Esophagus squamous epithelium (tissue), 5 donors: ENCODE measurements around the gene FNDC3A. TPM values are rescaled to one million over a fixed set of nuclear protein-coding genes. Genes with fewer than 3 reads are reported as not detected.
A peak's percentile ranks its signal among the peaks of the same experiment; 100 is the strongest.

Source experiments
- DNase-seq: peaks from one replicate; lab custom pipeline; 2025; lab: John Stamatoyannopoulos, UW
- H3K27ac ChIP-seq, 4 donors: fragments of 200-600 bp; sonication (generic); one replicate each; pipeline ENCODE4 v1.5.1; 2016 to 2019; ENCODE audit warnings: mild to moderate bottlenecking in 1 of 4
- H3K27me3 ChIP-seq, 4 donors: fragments of 200-600 bp; sonication (generic); 1 replicate in 3 of 4; 2 replicates in 1 of 4; pipeline versions ENCODE4 v1.5.1 to v1.6.0; 2017 to 2021; ENCODE audit warnings: antibody characterized with exemption in 1 of 4
- H3K36me3 ChIP-seq, 3 donors: fragments of 200-600 bp; sonication (generic); one replicate each; pipeline ENCODE4 v1.5.1; 2016 to 2019
- H3K4me1 ChIP-seq, 3 donors: fragments of 200-600 bp; sonication (generic); one replicate each; pipeline ENCODE4 v1.5.1; 2017 to 2019
- H3K4me3 ChIP-seq, 4 donors: fragments of 200-600 bp; sonication (generic); 1 replicate in 3 of 4; 2 replicates in 1 of 4; pipeline ENCODE4 v1.5.1; 2016 to 2019; ENCODE audit warnings: mild to moderate bottlenecking in 2 of 4, moderate library complexity in 1 of 4
- H3K9me3 ChIP-seq, 3 donors: fragments of 200-600 bp; sonication (generic); one replicate each; pipeline ENCODE4 v1.5.1; 2016 to 2019
- CTCF ChIP-seq, 6 experiments: fragments of 450-650 bp in 4 of 6; fragments of 200-600 bp in 2 of 6; sonication (generic) in 2 of 6; IDR thresholded peaks; one replicate each; pipeline ENCODE4 v1.5.1; 2016 to 2019; ENCODE audit warnings: antibody characterized with exemption in 6 of 6, mild to moderate bottlenecking in 4 of 6, moderate library complexity in 4 of 6
- POLR2A ChIP-seq, 4 donors: fragments of 450-650 bp; IDR thresholded peaks; one replicate each; pipeline ENCODE4 v1.6.1; 2017; ENCODE audit warnings: antibody characterized with exemption in 4 of 4, mild to moderate bottlenecking in 4 of 4, moderate library complexity in 3 of 4
- WGBS, 2 donors: methylation state at CpG; one replicate each; pipeline ENCODE4 v1.1.5; 2018; 5-methylcytosine and 5-hydroxymethylcytosine counted together
- intact Hi-C: fragments of 100-400 bp; cut with DNase I; formaldehyde crosslinking; loops from one replicate; pipeline ENCODE4 v1.15.0; 2022
- total RNA-seq, 4 donors: library from RNA; depleted of rRNA; stranded (reverse); fragments of >200 nt; gene quantifications; one replicate each; pipeline ENCODE4 v1.1.0, GENCODE V29; 2016
- donor health status: DM: yes; HTN: yes; CAD: no.

Gene FNDC3A
- total RNA-seq, 4 donors from 2014 or later, result 10.0 to 29.8 (median 19.5) TPM

DNA sequence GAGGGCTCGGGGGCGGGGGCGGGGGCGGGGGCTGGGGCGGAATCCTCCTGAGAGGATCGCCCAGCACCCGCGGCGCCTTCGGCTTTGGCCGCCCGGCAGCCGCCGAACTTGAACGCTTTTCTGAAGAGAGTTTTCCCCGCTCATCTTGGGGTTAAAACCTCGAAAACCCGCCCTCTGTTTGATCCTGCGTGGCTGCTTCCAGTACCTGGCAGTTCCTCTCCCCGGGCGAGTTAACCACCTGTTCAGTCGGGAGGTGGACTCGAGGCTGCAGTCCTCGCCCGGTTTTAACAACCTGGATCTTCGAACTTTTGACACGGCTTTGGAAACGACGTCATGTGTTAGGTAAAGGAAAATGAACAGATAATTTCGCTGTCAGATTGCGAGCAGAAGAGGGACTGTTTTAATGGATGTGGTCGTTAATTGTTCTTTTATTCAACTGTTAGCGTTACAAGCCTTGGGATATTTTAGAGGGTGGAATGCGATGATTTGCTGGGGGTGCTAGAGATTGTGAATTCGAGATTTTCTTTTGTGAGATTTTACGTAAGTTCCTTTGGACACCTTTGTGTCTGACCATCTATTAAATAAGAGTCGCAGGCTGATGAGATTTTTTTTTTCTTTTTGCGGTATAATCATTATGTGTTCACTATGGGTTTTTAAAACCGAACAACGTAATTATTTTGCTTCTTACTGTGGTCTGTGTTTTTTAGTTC, 1.0 kb downstream of the FNDC3A start:
- H3K4me3 ChIP-seq, result peak overlapping the region; percentile 62 to 92 (median 76)
- no peaks in the 10 kb centered on the region for H3K27me3 ChIP-seq
- H3K27ac ChIP-seq, result peak overlapping the region; percentile 91 to 99 (median 97)
- H3K4me1 ChIP-seq, result peaks cover 0 to 50% (median 20%) of the 10 kb centered on the region in 3 donors
- intact Hi-C loops, result no loop called here
- H3K36me3 ChIP-seq, result no peaks in the 10 kb centered on the region
- 1% methylated on average over 13 to 29 of the region's 40 CpGs for WGBS, 2 donors
- peaks cover 0 to 7% (median 0%) of the 10 kb centered on the region in 3 donors for H3K9me3 ChIP-seq
- DNase-seq, result peak; percentile 33
- TF ChIP-seq CTCF (IDR thresholded peaks at IDR 0.05) (no peak), POLR2A (IDR thresholded peaks at IDR 0.05) (no peak)

- no peak for DNase-seq
- peak overlapping the region in 2 of 4 donors; percentile 99 for H3K27ac ChIP-seq
- peak overlapping the region; percentile 62 to 92 (median 76) for H3K4me3 ChIP-seq
- H3K36me3 ChIP-seq, result no peaks in the 10 kb centered on the region
- H3K4me1 ChIP-seq, result peaks cover 0 to 50% (median 20%) of the 10 kb centered on the region in 3 donors
- TF ChIP-seq POLR2A (IDR thresholded peaks at IDR 0.05), result no peak
- no peak for TF ChIP-seq CTCF (IDR thresholded peaks at IDR 0.05)
- H3K27me3 ChIP-seq, result no peaks in the 10 kb centered on the region
- 14% methylated on average over 3 of the region's 3 CpGs for WGBS, 2 donors
- intact Hi-C loops, result no loop called here
- peaks cover 0 to 7% (median 0%) of the 10 kb centered on the region in 3 donors for H3K9me3 ChIP-seq
Measured at GRCh38 chr13:48977286-48977625, 1.5 kb downstream of the FNDC3A start.

- H3K27me3 ChIP-seq, result no peaks in the 10 kb centered on the region
- peak overlapping the region in 2 of 4 donors; percentile 87 to 92 for H3K4me3 ChIP-seq
- intact Hi-C loops, result no loop called here
- H3K36me3 ChIP-seq, result no peaks in the 10 kb centered on the region
- H3K27ac ChIP-seq, result no peak overlapping the region
- 50 to 52% methylated on average over 3 of the region's 3 CpGs for WGBS, 2 donors
- peaks cover 0 to 50% (median 20%) of the 10 kb centered on the region in 3 donors for H3K4me1 ChIP-seq
- no peak for DNase-seq
- peaks cover 0 to 7% (median 0%) of the 10 kb centered on the region in 3 donors for H3K9me3 ChIP-seq
- TF ChIP-seq POLR2A (IDR thresholded peaks at IDR 0.05), result no peak
- no peak for TF ChIP-seq CTCF (IDR thresholded peaks at IDR 0.05)
Measured at GRCh38 chr13:48977973-48978372, 2.3 kb downstream of the FNDC3A start.

DNA sequence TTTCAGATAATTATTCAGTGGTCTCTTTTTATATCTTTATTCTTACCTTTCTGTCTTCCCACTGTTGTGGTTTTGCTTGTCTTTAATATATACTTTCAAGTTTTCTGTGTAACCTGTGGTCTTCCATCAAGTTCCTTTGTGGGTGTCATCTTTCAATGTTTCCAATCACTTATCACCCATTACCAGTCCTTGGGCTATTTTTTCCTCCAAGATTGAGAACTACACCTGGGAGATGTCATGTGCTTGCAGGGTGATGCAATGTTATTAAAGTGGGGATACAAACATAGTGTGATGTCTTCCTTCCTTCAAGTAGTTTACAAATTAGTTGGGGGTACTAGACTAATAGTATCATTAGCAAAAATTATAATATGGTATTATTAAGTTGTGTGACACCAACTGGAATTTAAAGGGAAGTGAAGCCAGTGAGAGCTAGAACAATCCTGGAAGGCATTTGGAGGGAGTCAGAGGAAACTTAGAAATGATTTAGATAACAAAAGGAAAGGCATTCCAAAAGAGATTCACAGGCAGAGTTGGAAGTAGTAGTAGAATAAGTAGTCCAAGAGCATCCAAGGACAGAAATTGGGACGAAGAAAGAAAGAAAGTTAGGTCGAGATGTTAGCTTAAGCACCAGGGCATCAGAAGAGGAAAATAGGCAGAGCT, 3.4 kb downstream of the FNDC3A start:
- H3K4me1 ChIP-seq, result peaks cover 0 to 50% (median 20%) of the 10 kb centered on the region in 3 donors

More for the DNA sequence above, 3.4 kb downstream of the FNDC3A start:
- intact Hi-C loops, result no loop called here
- no peak overlapping the region for H3K4me3 ChIP-seq
- 73 to 92% methylated on average over 2 of the region's 2 CpGs for WGBS, 2 donors
- H3K27ac ChIP-seq, result no peak overlapping the region
- H3K27me3 ChIP-seq, result no peaks in the 10 kb centered on the region
- no peaks in the 10 kb centered on the region for H3K9me3 ChIP-seq
- no peak for TF ChIP-seq CTCF (IDR thresholded peaks at IDR 0.05)
- no peak for DNase-seq
- H3K36me3 ChIP-seq, result no peaks in the 10 kb centered on the region
